Stomach (tissue), 9 donors: ENCODE data around the gene SMTNL2. TPM values are rescaled to one million over a fixed set of nuclear protein-coding genes. Genes with fewer than 3 reads are reported as not detected.
A peak's percentile ranks its signal among the peaks of the same experiment; 100 is the strongest.
"Not testable (repeated sequence)": the region's sequence is repeated elsewhere in the genome, so short reads cannot be mapped to it uniquely, and the experiment has no call there.

Experiments
- DNase-seq, 2 donors: peaks; one replicate each; pipeline versions ENCODE4 v3.0.0 to v3.0.0-alpha.2; 2013 to 2019
- H3K27ac ChIP-seq, 5 donors: fragments of 200-600 bp in 4 of 5; sonication (generic) in 4 of 5; one replicate each; pipeline ENCODE4 v1.5.1; 2013 to 2019; ENCODE audit warnings: mild to moderate bottlenecking in 1 of 5, moderate library complexity in 1 of 5
- H3K27me3 ChIP-seq, 3 donors: fragments of 200-600 bp; sonication (generic); one replicate each; pipeline ENCODE4 v1.5.1; 2017 to 2019; ENCODE audit warnings: mixed run types in 1 of 3
- H3K36me3 ChIP-seq, 4 donors: fragments of 200-600 bp; sonication (generic); 1 replicate in 3 of 4; 2 replicates in 1 of 4; pipeline ENCODE4 v1.5.1; 2016 to 2019
- H3K4me1 ChIP-seq, 4 donors: fragments of 200-600 bp; sonication (generic); one replicate each; pipeline ENCODE4 v1.5.1; 2016 to 2019
- H3K4me3 ChIP-seq, 4 donors: fragments of 200-600 bp; sonication (generic) in 3 of 4; one replicate each; pipeline ENCODE4 v1.5.1; 2016 to 2019; ENCODE audit warnings: mild to moderate bottlenecking in 1 of 4
- H3K9me3 ChIP-seq, 4 donors: fragments of 200-600 bp; sonication (generic); one replicate each; pipeline ENCODE4 v1.5.1; 2016 to 2019
- CTCF ChIP-seq, 7 experiments: fragments of 450-650 bp in 4 of 7; fragments of 200-600 bp in 3 of 7; sonication (generic) in 3 of 7; IDR thresholded peaks; one replicate each; pipeline ENCODE4 v1.5.1; 2016 to 2019; ENCODE audit warnings: antibody characterized with exemption in 7 of 7, control low read depth in 2 of 7, mild to moderate bottlenecking in 1 of 7
- EP300 ChIP-seq: sonication (generic); formaldehyde crosslinking; IDR thresholded peaks from one replicate; pipeline ENCODE4 v1.6.1; 2017; ENCODE audit warnings: antibody characterized with exemption
- POLR2A ChIP-seq, 4 donors: fragments of 450-650 bp; IDR thresholded peaks; one replicate each; pipeline ENCODE4 v1.6.1; 2016; ENCODE audit warnings: antibody characterized with exemption in 4 of 4, control low read depth in 2 of 4, mild to moderate bottlenecking in 1 of 4, moderate library complexity in 1 of 4
- POLR2AphosphoS5 ChIP-seq, 3 donors: sonication (generic); formaldehyde crosslinking; IDR thresholded peaks; one replicate each; pipeline ENCODE4 v1.6.1; 2016; ENCODE audit warnings: antibody characterized with exemption in 3 of 3
- whole genome bisulfite sequencing, 5 donors: extraction: QIAGEN DNeasy Blood & Tissue Kit in 3 of 5; methylation state at CpG; one replicate each; pipeline versions ENCODE4 v1.1.5 to v1.1.7; 2013 to 2018; 5-methylcytosine and 5-hydroxymethylcytosine counted together
- intact Hi-C: fragments of 100-400 bp; cut with DNase I; formaldehyde crosslinking; loops from one replicate; pipeline ENCODE4 v1.15.1; 2023; ENCODE audit warnings: low total_unique reads
- polyA plus RNA-seq, 3 donors: library from polyadenylated mRNA; stranded (reverse); fragments of 200-250 nt; gene quantifications; one replicate each; pipeline ENCODE4 v1.2.3, GENCODE V29; 2013
- total RNA-seq, 5 donors: library from RNA; depleted of rRNA; stranded (reverse); fragments of >200 nt; gene quantifications; one replicate each; pipeline versions ENCODE4 v1.1.0 to v1.2.3, GENCODE V29; 2014 to 2016
- donor health status: healthy with polysubstance abuse.
- donor health status: Bipolar disorder and iron deficiency.
- donor health status: healthy.

The SMTNL2 gene
- total and polyA plus RNA-seq, 8 donors = 0.50 to 1.9 (median 1.5) TPM; not detected in 4

GRCh38 chr17:4594931-4595684 lies 10.8 kb downstream of the SMTNL2 start:
- Histone ChIP-seq H3K36me3 (no peaks in the 10 kb centered on the region), H3K27ac (no peak overlapping the region), H3K4me1 (peaks cover 6 to 28% (median 16%) of the 10 kb centered on the region in 4 donors), H3K27me3 (peaks cover 0 to 25% (median 0%) of the 10 kb centered on the region in 3 donors), H3K4me3 (peak overlapping the region in 3 of 4 donors; percentile 3 to 15 (median 4)), H3K9me3 (no peaks in the 10 kb centered on the region)
- DNase-seq = peak; percentile 67 to 81
- intact Hi-C loops = no loop called here
- 17 to 36% (median 29%) methylated on average over 23 to 29 of the region's 29 CpGs for WGBS, 5 donors
- TF ChIP-seq POLR2A (IDR thresholded peaks at IDR 0.05) = no peak
- peak in 5 of 7 experiments; percentile 36 to 65 (median 45) for TF ChIP-seq CTCF (IDR thresholded peaks at IDR 0.05)

- 89 to 92% (median 91%) methylated on average over 17 to 23 of the region's 23 CpGs for WGBS, 5 donors
- H3K36me3 ChIP-seq, intact Hi-C loops, H3K4me3 ChIP-seq, H3K9me3 ChIP-seq, H3K27ac ChIP-seq, DNase-seq: not testable (repeated sequence)
- peaks cover 6 to 28% (median 16%) of the 10 kb centered on the region in 4 donors for H3K4me1 ChIP-seq
- H3K27me3 ChIP-seq = peaks cover 0 to 29% (median 0%) of the 10 kb centered on the region in 3 donors
Observed at GRCh38 chr17:4595685-4596342, 11.5 kb downstream of the SMTNL2 start.

- Histone ChIP-seq H3K4me3 (no peak overlapping the region), H3K36me3 (no peaks in the 10 kb centered on the region), H3K27ac (no peak overlapping the region), H3K9me3 (no peaks in the 10 kb centered on the region), H3K27me3 (peaks cover 0 to 19% (median 0%) of the 10 kb centered on the region in 3 donors), H3K4me1 (peaks cover 6 to 28% (median 16%) of the 10 kb centered on the region in 4 donors)
- intact Hi-C loops = no loop called here
- TF ChIP-seq POLR2A (IDR thresholded peaks at IDR 0.05) (no peak), CTCF (IDR thresholded peaks at IDR 0.05) (no peak), EP300 (no peak), POLR2AphosphoS5 (IDR thresholded peaks at IDR 0.05) (no peak)
- 92 to 96% (median 95%) methylated on average over 29 to 36 of the region's 36 CpGs for WGBS, 5 donors
- no peak for DNase-seq
Observed at GRCh38 chr17:4596636-4597380, 12.5 kb downstream of the SMTNL2 start.

GRCh38 chr17:4597975-4598374 lies 13.6 kb downstream of the SMTNL2 start:
- H3K27ac ChIP-seq = peak overlapping the region in 2 of 5 donors; percentile 68 to 76
- H3K4me3 ChIP-seq = no peak overlapping the region
- H3K9me3 ChIP-seq = no peaks in the 10 kb centered on the region
- peaks cover 6 to 28% (median 16%) of the 10 kb centered on the region in 4 donors for H3K4me1 ChIP-seq
- WGBS, 5 donors = 36 to 62% (median 40%) methylated on average over 12 to 13 of the region's 13 CpGs
- H3K27me3 ChIP-seq = peaks cover 0 to 18% (median 0%) of the 10 kb centered on the region in 3 donors
- no peak for TF ChIP-seq POLR2A (IDR thresholded peaks at IDR 0.05)
- no peak for TF ChIP-seq CTCF (IDR thresholded peaks at IDR 0.05)
- TF ChIP-seq EP300 = no peak
- no peak for TF ChIP-seq POLR2AphosphoS5 (IDR thresholded peaks at IDR 0.05)
- DNase-seq = peak in 1 of 2 donors; percentile 32
- intact Hi-C loops = no loop called here
- H3K36me3 ChIP-seq = no peaks in the 10 kb centered on the region
